Activated CD8-positive, alpha-beta memory T cell treated with anti-CD3 and anti-CD28 coated beads, Interleukin-2, amount 50 U/mL, for 1 hour (primary cell): Measurements from ENCODE around the gene CDC42.

Source experiments
- DNase-seq: peaks from one replicate; pipeline ENCODE4 v3.0.0-alpha.2; 2020; ENCODE audit errors: extremely low read depth

CDC42 gene

GRCh38 chr1:22037520-22037919 lies 15.0 kb upstream of the CDC42 start:
- no peak for DNase-seq

GRCh38 chr1:22038036-22038435 lies 14.5 kb upstream of the CDC42 start:
- no peak for DNase-seq

DNA sequence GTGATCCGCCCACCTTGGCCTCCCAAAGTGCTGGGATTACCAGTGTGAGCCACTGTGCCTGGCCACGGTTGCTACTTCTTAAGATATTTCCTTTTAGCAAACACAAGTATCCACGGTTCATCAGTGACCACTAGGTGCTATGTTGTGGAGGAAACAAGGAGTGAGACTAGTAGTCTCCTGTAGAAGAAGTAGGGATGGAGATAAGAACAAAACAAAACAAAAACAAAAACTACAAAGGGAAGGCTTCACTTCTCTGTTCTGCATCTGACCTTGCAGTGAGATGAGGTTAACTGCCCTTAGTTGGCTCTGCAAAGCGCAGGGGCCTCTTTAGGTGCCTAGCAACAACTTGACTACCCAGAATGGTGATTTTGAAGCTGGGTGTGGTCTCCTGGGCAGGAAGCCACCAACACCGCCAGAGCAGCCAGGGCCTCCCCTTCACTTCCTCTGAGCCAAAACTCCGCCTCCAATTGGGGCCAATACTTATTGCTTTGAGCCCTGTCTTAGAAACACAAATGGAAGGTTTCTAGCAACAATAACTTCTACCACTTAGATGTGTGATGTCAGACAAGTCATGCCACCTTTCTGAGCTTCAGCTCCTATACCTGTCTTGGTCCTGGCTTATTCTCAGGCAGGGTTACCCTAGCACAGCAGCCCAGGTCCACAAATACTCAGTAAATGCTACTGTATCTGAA lies 12.8 kb upstream of the CDC42 start:
- peak; percentile 88 for DNase-seq

DNA sequence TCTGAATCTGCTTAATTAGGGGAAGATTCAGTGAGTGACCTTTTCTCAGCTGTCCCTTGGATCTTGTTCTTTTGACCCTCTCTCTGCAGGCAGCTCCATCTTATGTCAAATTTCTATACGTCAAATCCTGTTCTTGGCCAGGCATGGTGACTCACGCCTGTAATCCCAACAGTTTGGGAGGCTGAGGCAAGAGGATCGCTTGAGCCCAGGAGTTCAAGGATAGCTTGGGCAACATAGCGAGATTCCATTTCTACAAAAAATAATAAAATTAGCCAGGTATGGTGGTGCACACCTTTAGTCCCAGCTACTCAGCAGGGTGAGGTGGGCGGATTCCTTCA lies 12.3 kb upstream of the CDC42 start:
- DNase-seq, result no peak

DNA sequence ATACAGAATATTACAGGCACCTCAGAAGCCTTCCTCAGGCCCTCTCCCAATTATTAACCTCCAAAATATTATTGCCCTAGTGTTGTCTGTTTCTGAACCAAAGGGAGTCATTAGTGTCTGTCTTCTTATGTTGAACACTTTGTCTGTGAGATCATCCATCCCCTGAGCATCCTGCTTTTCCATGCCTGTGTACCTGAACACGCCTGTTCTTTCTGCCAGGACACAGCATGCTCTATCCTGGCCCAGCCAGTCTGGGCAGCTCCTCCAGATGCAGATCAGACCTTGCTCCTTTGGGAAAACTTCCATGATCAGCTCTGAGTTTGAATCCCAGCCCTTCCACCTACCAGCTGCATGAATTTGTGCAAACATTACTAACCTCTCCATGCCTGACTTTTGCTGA lies 11.0 kb upstream of the CDC42 start:
- DNase-seq, result no peak

- no peak for DNase-seq
Measured at GRCh38 chr1:22043198-22043769, 9.2 kb upstream of the CDC42 start.

- DNase-seq, result no peak
Measured at GRCh38 chr1:22044690-22045420, 7.7 kb upstream of the CDC42 start.

- no peak for DNase-seq
Measured at GRCh38 chr1:22045604-22046228, 6.8 kb upstream of the CDC42 start.

- DNase-seq, result no peak
Measured at GRCh38 chr1:22048351-22049192, 3.9 kb upstream of the CDC42 start.

DNA sequence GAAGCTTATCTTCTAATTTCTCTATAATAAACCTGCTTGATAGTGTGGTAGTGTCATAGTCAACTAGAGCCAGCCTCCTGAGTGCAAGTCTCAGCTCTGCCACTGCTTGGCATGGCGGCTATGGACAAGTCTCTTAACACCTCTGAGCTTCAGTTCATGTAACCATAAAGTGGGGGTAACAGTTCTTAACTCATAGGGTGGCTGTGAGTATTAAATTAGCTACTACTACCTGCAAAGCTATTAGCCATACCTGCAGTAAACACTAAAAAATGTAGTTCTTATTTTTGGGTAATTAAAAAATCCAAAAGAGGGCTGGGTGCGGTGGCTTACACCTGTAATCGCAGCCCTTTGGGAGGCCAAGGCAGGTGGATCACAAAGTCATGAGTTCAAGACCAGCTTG lies 2.2 kb upstream of the CDC42 start:
- no peak for DNase-seq

GRCh38 chr1:22051607-22052114 lies 848 bp upstream of the CDC42 start:
- no peak for DNase-seq

DNA sequence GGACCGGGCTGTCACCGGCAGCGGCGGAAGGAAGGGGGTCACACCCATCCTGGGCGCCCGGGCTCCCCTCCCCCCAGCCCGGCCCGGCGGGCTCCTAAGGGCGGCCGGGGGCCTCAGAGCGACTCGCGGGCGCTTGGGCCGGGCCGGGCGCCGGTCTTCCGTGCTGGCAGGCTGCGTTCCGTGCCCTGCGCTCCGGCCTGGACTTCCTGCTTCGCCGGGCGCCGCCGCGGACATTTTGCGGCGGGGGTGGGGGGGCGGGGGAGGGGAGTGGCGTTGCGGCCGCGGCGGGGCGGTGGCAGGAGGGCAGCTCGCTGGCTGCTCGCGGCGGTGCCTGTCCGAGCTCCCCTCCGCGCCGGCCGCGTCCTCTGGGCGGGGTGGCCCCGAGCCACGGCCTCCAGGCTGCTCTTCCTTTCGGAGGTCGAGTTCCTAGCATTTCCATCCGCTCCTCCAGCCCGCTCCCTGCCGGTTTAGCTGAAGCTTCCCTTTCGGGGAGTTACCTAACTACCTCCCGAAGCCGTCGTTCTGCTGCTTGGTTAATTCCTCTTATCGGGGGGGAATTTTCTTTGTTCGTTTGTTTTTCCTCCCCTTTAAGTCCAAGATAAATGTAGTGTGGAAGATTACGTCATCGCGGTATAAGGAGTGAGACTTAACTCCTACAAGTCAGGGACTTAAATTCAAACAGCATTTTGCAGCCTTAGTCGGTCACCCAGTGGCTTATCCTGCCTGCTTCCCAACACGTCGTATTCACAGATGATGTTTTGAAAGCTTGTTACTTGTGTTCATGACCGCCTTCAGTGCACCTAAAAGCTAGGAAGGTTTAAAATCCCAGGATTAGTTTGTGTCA lies 730 bp downstream of the CDC42 start:
- peak; percentile 36 for DNase-seq

- no peak for DNase-seq
Measured at GRCh38 chr1:22053861-22054770, 1.6 kb downstream of the CDC42 start.

- no peak for DNase-seq
Measured at GRCh38 chr1:22055463-22055862, 3.0 kb downstream of the CDC42 start.

DNA sequence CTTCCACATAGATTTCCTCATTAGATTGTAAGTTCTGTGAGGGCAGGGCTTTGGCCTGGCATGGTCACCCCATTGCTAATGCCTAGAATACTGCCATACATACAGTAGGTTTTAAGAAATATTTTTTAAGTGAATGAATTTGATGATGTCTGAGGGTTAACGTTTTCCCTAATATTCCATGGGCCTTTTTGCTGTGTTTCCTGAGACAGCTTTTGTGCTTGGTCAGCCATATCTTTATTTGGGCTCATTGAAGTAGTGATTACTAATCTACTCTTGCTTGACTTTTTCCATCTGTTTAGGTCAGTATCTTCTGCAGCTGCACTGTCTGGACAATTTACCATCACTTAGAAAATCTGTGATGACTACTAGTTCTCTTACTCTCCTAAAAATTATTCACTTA lies 3.5 kb downstream of the CDC42 start:
- DNase-seq, result no peak

DNA sequence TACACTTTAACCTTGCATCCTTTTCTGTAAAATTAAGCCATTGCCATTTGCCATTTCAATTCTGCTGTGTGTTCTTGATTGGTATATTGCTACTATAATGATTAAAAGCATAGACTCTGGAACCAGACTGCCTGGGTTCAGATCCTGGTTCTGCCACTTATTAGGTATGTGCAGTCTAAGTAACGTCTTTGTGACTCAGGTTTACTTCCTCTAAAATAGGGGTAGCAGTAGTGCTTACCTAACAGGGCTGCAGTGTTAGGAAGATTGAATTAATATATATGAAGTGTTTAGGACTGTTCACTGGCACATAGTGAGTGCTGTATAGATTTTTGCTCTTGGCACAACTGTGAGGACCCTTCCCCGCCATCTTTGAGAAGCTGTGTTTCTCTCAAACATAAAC lies 4.4 kb downstream of the CDC42 start:
- no peak for DNase-seq

GRCh38 chr1:22057861-22058260 lies 5.4 kb downstream of the CDC42 start:
- DNase-seq, result no peak

DNA sequence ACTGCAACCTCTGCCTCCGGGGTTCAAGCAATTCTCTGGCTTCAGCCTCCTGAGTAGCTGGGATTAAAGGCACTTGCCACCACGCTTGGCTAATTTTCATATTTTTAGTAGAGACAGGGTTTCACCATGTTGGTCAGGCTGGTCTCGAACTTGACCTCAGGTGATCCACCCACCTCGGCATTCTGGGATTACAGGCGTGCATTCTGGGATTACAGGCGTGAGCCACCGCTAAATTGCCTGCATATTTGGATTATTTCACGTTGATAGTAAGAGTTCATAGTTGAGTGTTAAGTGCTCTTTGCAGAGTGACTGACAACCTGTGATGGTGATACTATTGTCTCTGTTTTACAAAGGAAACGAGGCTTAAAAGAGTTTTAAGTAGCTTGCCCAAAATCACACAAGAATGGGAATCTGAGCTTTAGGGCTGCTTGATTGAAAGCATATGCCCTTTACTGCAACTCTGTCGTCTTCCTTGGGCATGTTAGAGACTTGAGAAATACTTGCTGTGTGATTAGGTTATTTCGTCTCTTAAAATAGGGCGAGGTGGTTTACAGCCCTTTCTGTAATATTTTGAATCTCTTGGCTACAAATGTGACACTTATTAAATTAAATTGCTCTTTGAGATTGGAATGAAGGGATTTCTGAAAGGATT lies 12.4 kb downstream of the CDC42 start:
- no peak for DNase-seq

DNA sequence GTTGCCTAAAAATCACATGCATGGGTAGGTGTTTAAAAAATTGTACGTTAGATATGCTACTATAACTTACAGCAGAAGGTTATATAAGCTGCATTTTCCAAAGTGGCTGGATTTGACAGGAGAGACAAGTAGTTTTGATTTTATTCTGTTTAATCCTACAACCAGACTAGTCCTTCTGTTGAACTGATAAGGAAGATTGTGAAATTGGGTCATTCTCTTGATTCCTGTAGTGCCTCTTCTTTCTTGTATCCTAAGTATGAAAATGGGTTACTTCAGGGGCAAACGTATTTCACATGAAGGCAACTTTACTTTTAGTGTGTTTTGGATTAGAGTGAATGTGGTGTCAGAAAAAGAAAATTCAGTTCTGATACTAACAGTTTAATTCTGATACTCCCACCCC lies 19.0 kb downstream of the CDC42 start:
- DNase-seq, result no peak
